ENCODE results near the gene TMF1. TPM values are rescaled to one million over a fixed set of nuclear protein-coding genes. Genes with fewer than 3 reads are reported as not detected.

Gene TMF1
- total and polyA plus RNA-seq, 2 of the 8 experiments (the other 6 are each of a cell fraction or from before 2014, with no cell fraction given) = 1.4 to 18.3 TPM

GRCh38 chr3:69051756-69052471, at the start of gene TMF1 (continued):
- no peak for TF ChIP-seq MAFK (IDR thresholded peaks at IDR 0.05; ENCODE audit: low read depth, low read length)
- no peak for TF ChIP-seq TAF7 (optimal IDR thresholded peaks at IDR 0.05; ENCODE audit: borderline replicate concordance, low read depth, low read length)

All from H1 (cell line).